HEK293 (cell line): Measurements from ENCODE around the gene HYAL3.

Experiments used
- KLF10 ChIP-seq: fragments of 450-650 bp; IDR thresholded peaks from 2 replicates; pipeline ENCODE4 v1.5.1; 2018; ENCODE audit warnings: missing biosample characterization, mild to moderate bottlenecking, missing genetic modification characterization
- ZBTB21 ChIP-seq: fragments of 450-650 bp; formaldehyde crosslinking; IDR thresholded peaks from 2 replicates; pipeline ENCODE4 v1.5.1; 2017; ENCODE audit warnings: missing biosample characterization, missing genetic modification characterization
- TF ChIP-seq, protein P1 (sequence below): fragments of 450-650 bp; formaldehyde crosslinking; IDR thresholded peaks from 2 replicates; pipeline ENCODE4 v1.5.1; 2016; ENCODE audit warnings: missing biosample characterization, missing genetic modification characterization

DNA sequence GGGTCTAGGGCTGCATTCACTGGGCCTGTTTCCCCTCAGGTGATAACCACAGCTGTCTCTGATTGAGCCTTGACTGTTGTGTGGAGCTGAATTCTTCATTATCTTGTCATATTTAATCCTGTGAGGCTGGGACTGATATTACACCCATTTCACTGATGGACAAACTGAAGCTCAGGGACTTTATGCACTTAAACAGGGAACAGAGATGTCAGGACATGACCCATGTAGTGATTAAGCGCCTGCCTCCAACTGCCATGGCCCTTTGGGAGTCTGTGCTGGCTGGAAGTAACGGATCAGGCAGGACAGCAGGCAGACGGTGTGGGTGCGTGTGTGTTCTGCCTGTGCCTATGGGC lies 55.7 kb downstream of the HYAL3 start:
- TF ChIP-seq KLF10 (tag by site-specific recombination), result no peak
- TF ChIP-seq, protein P1, sequence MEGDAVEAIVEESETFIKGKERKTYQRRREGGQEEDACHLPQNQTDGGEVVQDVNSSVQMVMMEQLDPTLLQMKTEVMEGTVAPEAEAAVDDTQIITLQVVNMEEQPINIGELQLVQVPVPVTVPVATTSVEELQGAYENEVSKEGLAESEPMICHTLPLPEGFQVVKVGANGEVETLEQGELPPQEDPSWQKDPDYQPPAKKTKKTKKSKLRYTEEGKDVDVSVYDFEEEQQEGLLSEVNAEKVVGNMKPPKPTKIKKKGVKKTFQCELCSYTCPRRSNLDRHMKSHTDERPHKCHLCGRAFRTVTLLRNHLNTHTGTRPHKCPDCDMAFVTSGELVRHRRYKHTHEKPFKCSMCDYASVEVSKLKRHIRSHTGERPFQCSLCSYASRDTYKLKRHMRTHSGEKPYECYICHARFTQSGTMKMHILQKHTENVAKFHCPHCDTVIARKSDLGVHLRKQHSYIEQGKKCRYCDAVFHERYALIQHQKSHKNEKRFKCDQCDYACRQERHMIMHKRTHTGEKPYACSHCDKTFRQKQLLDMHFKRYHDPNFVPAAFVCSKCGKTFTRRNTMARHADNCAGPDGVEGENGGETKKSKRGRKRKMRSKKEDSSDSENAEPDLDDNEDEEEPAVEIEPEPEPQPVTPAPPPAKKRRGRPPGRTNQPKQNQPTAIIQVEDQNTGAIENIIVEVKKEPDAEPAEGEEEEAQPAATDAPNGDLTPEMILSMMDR (tag by site-specific recombination), result no peak
- no peak for TF ChIP-seq ZBTB21 (tag by site-specific recombination)
